Measurements from ENCODE around the gene RAPGEF1.

DNA sequence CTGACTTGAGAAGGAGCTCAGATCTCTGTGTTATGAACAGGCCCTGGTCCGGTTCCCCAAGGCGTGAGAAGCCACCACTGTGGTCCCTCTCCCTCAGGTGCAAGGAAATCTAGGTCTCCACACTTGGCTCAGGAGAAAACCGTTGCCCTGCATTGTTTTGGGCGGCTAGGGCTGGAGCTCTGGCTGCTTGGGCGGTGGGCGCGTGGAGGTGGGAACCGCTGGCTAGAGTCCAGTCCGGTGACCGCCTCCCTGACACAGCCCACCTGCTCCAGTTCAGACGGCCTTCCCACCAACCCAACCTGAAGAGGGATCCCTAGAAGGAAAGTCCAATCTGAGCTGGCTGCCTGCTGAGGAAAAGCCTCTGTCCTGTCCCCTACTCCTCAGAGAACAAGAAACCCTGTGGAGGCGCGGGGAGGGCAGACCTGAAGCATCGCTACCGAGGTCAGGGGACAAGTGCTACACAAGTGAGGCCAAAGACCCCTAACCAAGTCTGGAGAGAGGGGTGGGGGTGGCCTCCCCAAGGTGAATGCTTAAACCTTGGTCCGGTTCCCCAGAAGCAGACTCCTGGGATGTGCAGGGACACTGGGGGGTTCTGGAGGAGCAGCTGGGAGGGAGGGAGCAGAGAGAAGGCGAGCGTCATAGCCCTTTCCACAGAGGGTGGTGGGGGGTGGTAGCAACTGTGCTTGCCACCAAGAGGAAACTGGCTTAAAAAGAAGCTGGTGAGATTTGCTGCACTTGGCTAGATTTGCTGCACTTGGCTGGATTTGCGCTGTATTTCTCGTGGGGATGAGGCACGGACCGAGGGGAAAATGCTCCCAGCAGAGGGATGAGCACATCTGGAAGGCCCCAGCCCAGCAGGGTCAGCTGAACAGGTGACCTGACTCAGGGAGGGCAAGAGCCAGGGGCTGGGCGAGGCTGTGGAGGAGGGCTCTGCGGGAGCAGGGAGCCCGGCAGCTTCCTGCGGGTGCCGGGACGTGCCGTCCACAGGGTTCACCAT is 65.2 kb downstream of the RAPGEF1 start:
- TF ChIP-seq POLR2A (IDR thresholded peaks at IDR 0.05) (no peak), CTCF (IDR thresholded peaks at IDR 0.05) (no peak)

Measured in uterus (tissue), 2 donors.